ENCODE measurements around the gene PAN3. TPM values are rescaled to one million over a fixed set of nuclear protein-coding genes. Genes with fewer than 3 reads are reported as not detected.

Gene PAN3
- total RNA-seq, 4 donors from 2014 or later, result 26.2 to 30.4 (median 27.1) TPM

DNA sequence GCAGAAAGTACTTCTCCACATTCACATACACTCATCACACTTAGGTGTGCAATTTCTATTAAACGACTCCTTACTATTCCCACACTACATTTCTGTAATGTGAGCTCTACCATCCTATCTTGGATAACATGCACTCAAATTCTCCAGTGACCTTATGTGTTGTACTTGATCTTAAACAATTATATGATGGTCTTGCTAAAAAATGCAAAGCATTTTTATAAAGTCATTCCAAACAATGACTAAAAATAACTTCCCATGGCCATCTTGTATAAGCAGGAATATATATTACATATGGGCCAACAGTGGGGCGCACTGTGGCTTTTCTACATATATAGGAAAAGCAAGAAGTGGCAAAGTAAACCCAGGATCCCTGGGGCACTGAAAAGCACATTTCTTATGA, 201.1 kb downstream of the PAN3 start:
- no peak overlapping the region for H3K4me3 ChIP-seq
- DNase-seq (ENCODE audit: extremely low spot score), result no peak
- peaks cover 0 to 7% (median 0%) of the 10 kb centered on the region in 4 donors for H3K27me3 ChIP-seq
- 94% methylated on average over 2 of the region's 2 CpGs for WGBS
- peaks cover 17 to 33% (median 21%) of the 10 kb centered on the region in 4 donors for H3K4me1 ChIP-seq
- no peak overlapping the region for H3K27ac ChIP-seq (replicated peaks in 1 of 4)
- no peak for TF ChIP-seq POLR2A (IDR thresholded peaks at IDR 0.05; ENCODE audit: low read depth)
- TF ChIP-seq, protein P1, sequence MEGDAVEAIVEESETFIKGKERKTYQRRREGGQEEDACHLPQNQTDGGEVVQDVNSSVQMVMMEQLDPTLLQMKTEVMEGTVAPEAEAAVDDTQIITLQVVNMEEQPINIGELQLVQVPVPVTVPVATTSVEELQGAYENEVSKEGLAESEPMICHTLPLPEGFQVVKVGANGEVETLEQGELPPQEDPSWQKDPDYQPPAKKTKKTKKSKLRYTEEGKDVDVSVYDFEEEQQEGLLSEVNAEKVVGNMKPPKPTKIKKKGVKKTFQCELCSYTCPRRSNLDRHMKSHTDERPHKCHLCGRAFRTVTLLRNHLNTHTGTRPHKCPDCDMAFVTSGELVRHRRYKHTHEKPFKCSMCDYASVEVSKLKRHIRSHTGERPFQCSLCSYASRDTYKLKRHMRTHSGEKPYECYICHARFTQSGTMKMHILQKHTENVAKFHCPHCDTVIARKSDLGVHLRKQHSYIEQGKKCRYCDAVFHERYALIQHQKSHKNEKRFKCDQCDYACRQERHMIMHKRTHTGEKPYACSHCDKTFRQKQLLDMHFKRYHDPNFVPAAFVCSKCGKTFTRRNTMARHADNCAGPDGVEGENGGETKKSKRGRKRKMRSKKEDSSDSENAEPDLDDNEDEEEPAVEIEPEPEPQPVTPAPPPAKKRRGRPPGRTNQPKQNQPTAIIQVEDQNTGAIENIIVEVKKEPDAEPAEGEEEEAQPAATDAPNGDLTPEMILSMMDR (IDR thresholded peaks at IDR 0.05), result no peak
- TF ChIP-seq EP300 (IDR thresholded peaks at IDR 0.05), result no peak
- intact Hi-C loops (cut with DNase I), result no loop called here
- no peaks in the 10 kb centered on the region for H3K9me3 ChIP-seq
- H3K36me3 ChIP-seq, result peaks cover 0 to 21% (median 0%) of the 10 kb centered on the region in 4 donors

DNA sequence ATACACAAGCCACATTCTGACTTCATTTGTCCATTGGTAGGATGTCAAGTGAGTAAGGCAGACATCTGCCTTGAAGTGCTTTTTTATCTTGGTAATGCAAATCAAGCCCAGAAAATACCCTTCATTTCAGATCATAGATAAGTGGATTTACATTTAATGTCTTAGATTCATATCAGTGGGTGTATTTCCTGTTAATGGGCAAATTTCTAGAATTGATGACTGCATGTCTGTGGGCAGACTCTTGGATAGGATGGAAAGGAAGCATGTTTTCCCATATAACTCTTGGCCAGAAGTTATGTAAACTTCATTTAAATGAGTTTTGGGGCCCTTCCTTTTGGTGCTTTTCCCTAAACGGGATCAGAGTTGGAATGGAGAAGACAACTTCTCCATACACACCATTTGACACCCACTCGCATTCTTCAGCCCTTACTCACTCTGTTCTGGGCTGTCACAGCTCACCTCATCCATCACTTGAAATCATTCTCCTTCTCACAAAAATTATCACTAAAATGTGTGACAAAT, 202.0 kb downstream of the PAN3 start:
- intact Hi-C loops (cut with DNase I), result no loop called here
- TF ChIP-seq EP300 (IDR thresholded peaks at IDR 0.05) (no peak), POLR2AphosphoS5 (IDR thresholded peaks at IDR 0.05) (no peak)
- peaks cover 0 to 7% (median 0%) of the 10 kb centered on the region in 4 donors for H3K27me3 ChIP-seq
- H3K36me3 ChIP-seq, result peaks cover 0 to 30% (median 0%) of the 10 kb centered on the region in 4 donors
- peaks cover 17 to 33% (median 21%) of the 10 kb centered on the region in 4 donors for H3K4me1 ChIP-seq
- 61% methylated on average over 2 of the region's 2 CpGs for WGBS
- no peak overlapping the region for H3K27ac ChIP-seq (replicated peaks in 1 of 4)
- no peak for DNase-seq (ENCODE audit: extremely low spot score)
- H3K4me3 ChIP-seq, result no peak overlapping the region
- no peaks in the 10 kb centered on the region for H3K9me3 ChIP-seq

DNA sequence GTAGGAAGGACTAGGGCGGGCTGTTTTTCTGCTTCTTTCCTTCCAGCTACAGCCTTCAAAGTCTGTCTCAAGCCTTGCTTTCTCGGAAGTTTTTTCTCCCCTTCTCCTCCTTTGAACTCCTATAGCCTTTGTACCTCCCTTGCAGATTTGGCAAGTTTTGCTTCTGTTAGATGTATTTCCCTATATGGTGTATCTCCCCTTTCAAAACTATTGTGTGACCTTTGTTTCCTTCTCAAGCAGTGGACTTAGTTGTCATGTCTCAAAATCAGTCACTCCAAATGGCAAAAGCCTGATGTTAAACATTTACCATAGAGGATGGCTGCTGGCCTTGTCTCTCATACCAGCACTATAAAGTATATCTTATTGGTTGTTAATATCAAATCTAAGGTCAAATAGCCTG, 203.9 kb downstream of the PAN3 start:
- 86% methylated on average over 2 of the region's 2 CpGs for WGBS

DNA sequence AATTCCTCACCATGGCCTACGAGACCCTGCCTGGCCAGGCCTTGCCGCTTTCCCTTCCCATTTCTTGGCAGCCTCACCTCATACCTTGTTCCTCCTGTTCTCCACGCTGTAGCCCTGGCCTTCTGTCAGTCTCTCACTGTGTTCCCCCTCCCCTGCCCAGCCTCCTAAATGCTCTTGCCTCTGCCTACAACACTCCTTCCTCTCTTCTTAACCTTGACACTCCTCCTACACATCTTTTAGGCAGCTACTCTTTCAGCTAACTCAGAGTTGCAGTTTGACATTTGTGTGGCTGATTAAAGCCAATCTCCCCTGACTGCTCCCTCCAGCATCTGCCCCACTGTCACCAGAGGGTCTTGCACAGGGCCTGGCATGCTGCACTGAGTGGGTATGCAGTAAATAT, 205.8 kb downstream of the PAN3 start:
- peaks cover 0 to 4% (median 0%) of the 10 kb centered on the region in 4 donors for H3K4me1 ChIP-seq
- H3K36me3 ChIP-seq, result peaks cover 0 to 38% (median 0%) of the 10 kb centered on the region in 4 donors
- DNase-seq (ENCODE audit: extremely low spot score), result no peak
- no peak overlapping the region for H3K4me3 ChIP-seq
- H3K27ac ChIP-seq (replicated peaks in 1 of 4), result no peak overlapping the region
- H3K27me3 ChIP-seq, result peaks cover 0 to 7% (median 0%) of the 10 kb centered on the region in 4 donors
- no peak for TF ChIP-seq POLR2A (IDR thresholded peaks at IDR 0.05; ENCODE audit: low read depth)
- no peaks in the 10 kb centered on the region for H3K9me3 ChIP-seq
- intact Hi-C loops (cut with DNase I), result no loop called here
- WGBS, result 82% methylated on average over 3 of the region's 3 CpGs

More for the DNA sequence above, 203.9 kb downstream of the PAN3 start:
- peaks cover 11 to 18% (median 16%) of the 10 kb centered on the region in 4 donors for H3K4me1 ChIP-seq
- H3K27me3 ChIP-seq, result peaks cover 0 to 7% (median 0%) of the 10 kb centered on the region in 4 donors
- H3K4me3 ChIP-seq, result no peak overlapping the region
- no peak for DNase-seq (ENCODE audit: extremely low spot score)
- no peaks in the 10 kb centered on the region for H3K9me3 ChIP-seq
- peaks cover 0 to 44% (median 0%) of the 10 kb centered on the region in 4 donors for H3K36me3 ChIP-seq
- no peak overlapping the region for H3K27ac ChIP-seq (replicated peaks in 1 of 4)
- intact Hi-C loops (cut with DNase I), result no loop called here
- TF ChIP-seq POLR2AphosphoS5 (IDR thresholded peaks at IDR 0.05), result no peak
- TF ChIP-seq EP300 (IDR thresholded peaks at IDR 0.05), result no peak
- TF ChIP-seq POLR2A (IDR thresholded peaks at IDR 0.05; ENCODE audit: low read depth), result no peak
- TF ChIP-seq, protein P1 (IDR thresholded peaks at IDR 0.05), result no peak

Small RNA genes within 50 kb of the gene (small RNA-seq; reads per million reads assigned to genes)
- gene RNU6-82P, result 0 reads per million in 3 donors

Other genes with a start within 250 kb of the PAN3 start
- gene PDX1, start 218.5 kb upstream of the PAN3 start, total RNA-seq, result not detected
- gene CDX2, start 169.2 kb upstream of the PAN3 start, total RNA-seq, result under 1 TPM in 1 of 4 donors, not detected in 3; 0.17 TPM
- gene URAD, start 149.9 kb upstream of the PAN3 start, total RNA-seq, result not detected
- 1 to 10 TPM in 1 of 4 donors, under 1 TPM in 3; 0.06 to 1.8 (median 0.53) TPM for gene FLT3, start 38.0 kb upstream of the PAN3 start, total RNA-seq

Measured in esophagus muscularis mucosa (tissue), 4 donors.